ENCODE measurements around the gene RRH. TPM values are rescaled to one million over a fixed set of nuclear protein-coding genes. Genes with fewer than 3 reads are reported as not detected.
"Not testable (repeated sequence)": the region's sequence is repeated elsewhere in the genome, so short reads cannot be mapped to it uniquely, and the experiment has no call there.

RRH gene
- polyA plus RNA-seq, 3 donors: 0.12 TPM; not detected in 2

GRCh38 chr4:109826719-109827118 lies 1.1 kb upstream of the RRH start:
- no peak overlapping the region for H3K27ac ChIP-seq (ENCODE audit: low read depth, low read length)

GRCh38 chr4:109833756-109834155 lies 6.0 kb downstream of the RRH start:
- WGBS, 3 donors: 88 to 98% (median 88%) methylated on average over 4 of the region's 4 CpGs
- H3K27ac ChIP-seq (ENCODE audit: low read depth, low read length): no peak overlapping the region

- WGBS, 3 donors: 80 to 96% (median 91%) methylated on average over 3 of the region's 3 CpGs
- no peak overlapping the region for H3K27ac ChIP-seq (ENCODE audit: low read depth, low read length)
These were observed 9.2 kb downstream of the RRH start for GRCh38 chr4:109836985-109837384.

- WGBS, 3 donors: 32 to 55% (median 53%) methylated on average over 6 of the region's 6 CpGs
- no peak overlapping the region for H3K27ac ChIP-seq (ENCODE audit: low read depth, low read length)
These were observed 18.8 kb downstream of the RRH start for GRCh38 chr4:109846395-109847098.

GRCh38 chr4:109847896-109848442 lies 20.2 kb downstream of the RRH start, which contains the start of gene LRIT3:
LRIT3 (plus strand) TSS chr4:109848107; CDS start chr4:109848202, 95 bp downstream.
- 38 to 83% (median 82%) methylated on average over 5 of the region's 5 CpGs for whole genome bisulfite sequencing, 3 donors
- H3K27ac ChIP-seq (ENCODE audit: low read depth, low read length): no peak within 1 kb of the TSS

- H3K27ac ChIP-seq (ENCODE audit: low read depth, low read length): no peak overlapping the region
- WGBS, 3 donors: 50 to 86% (median 82%) methylated on average over 2 of the region's 2 CpGs
These were observed 20.7 kb downstream of the RRH start for GRCh38 chr4:109848501-109848900.

GRCh38 chr4:109850601-109851000 lies 22.8 kb downstream of the RRH start:
- no peak overlapping the region for H3K27ac ChIP-seq (ENCODE audit: low read depth, low read length)
- 48 to 76% (median 76%) methylated on average over 5 of the region's 5 CpGs for WGBS, 3 donors

- 71 to 93% (median 90%) methylated on average over 4 of the region's 4 CpGs for WGBS, 3 donors
- H3K27ac ChIP-seq (ENCODE audit: low read depth, low read length): not testable (repeated sequence)
These were observed 31.9 kb downstream of the RRH start for GRCh38 chr4:109859426-109860300.

GRCh38 chr4:109861271-109861670 lies 33.5 kb downstream of the RRH start:
- WGBS, 3 donors: 95 to 100% (median 96%) methylated on average over 2 of the region's 2 CpGs
- H3K27ac ChIP-seq (ENCODE audit: low read depth, low read length): no peak overlapping the region

- 83 to 87% (median 85%) methylated on average over 3 of the region's 3 CpGs for WGBS, 3 donors
- no peak overlapping the region for H3K27ac ChIP-seq (ENCODE audit: low read depth, low read length)
These were observed 34.2 kb downstream of the RRH start for GRCh38 chr4:109861916-109862511.

GRCh38 chr4:109864134-109864533 lies 36.4 kb downstream of the RRH start:
- no peak overlapping the region for H3K27ac ChIP-seq (ENCODE audit: low read depth, low read length)

- H3K27ac ChIP-seq (ENCODE audit: low read depth, low read length): no peak overlapping the region
- 95 to 99% (median 96%) methylated on average over 5 of the region's 5 CpGs for WGBS, 3 donors
These were observed 42.3 kb downstream of the RRH start for GRCh38 chr4:109870061-109870460.

GRCh38 chr4:109872065-109872464 lies 44.3 kb downstream of the RRH start:
- no peak overlapping the region for H3K27ac ChIP-seq (ENCODE audit: low read depth, low read length)
- WGBS, 3 donors: 93 to 97% (median 93%) methylated on average over 2 of the region's 2 CpGs

GRCh38 chr4:109872950-109873656 lies 45.3 kb downstream of the RRH start:
- WGBS, 3 donors: 92 to 96% (median 93%) methylated on average over 6 of the region's 6 CpGs
- no peak overlapping the region for H3K27ac ChIP-seq (ENCODE audit: low read depth, low read length)

GRCh38 chr4:109873791-109874514 lies 46.2 kb downstream of the RRH start:
- no peak overlapping the region for H3K27ac ChIP-seq (ENCODE audit: low read depth, low read length)
- WGBS, 3 donors: 36 to 61% (median 60%) methylated on average over 11 of the region's 11 CpGs

GRCh38 chr4:109875106-109875505 lies 47.3 kb downstream of the RRH start:
- 86 to 100% (median 98%) methylated on average over 1 of the region's 1 CpG for WGBS, 3 donors

GRCh38 chr4:109875553-109875952 lies 47.8 kb downstream of the RRH start:
- H3K27ac ChIP-seq (ENCODE audit: low read depth, low read length): not testable (repeated sequence)
- 71 to 83% (median 81%) methylated on average over 2 of the region's 2 CpGs for WGBS, 3 donors

More at GRCh38 chr4:109875106-109875505, 47.3 kb downstream of the RRH start:
- H3K27ac ChIP-seq (ENCODE audit: low read depth, low read length): no peak overlapping the region
